GM18519 (cell line): ENCODE results near the gene ZNF132.
A peak's percentile ranks its signal among the peaks of the same experiment; 100 is the strongest.
"Not testable (repeated sequence)": the region's sequence is repeated elsewhere in the genome, so short reads cannot be mapped to it uniquely, and the experiment has no call there.

ENCODE experiments used
- ATAC-seq: cut with Tn5 transposase; IDR thresholded peaks from one replicate; pipeline ENCODE4 v1.9.1; 2021; ENCODE audit warnings: mild to moderate bottlenecking, moderate library complexity; ENCODE audit not compliant: unreplicated experiment, low FRiP score

The ZNF132 gene

GRCh38 chr19:58468216-58468839 lies 28.4 kb upstream of the ZNF132 start:
- no peak for ATAC-seq

- peak; percentile 77 for ATAC-seq
Measured at GRCh38 chr19:58466760-58467589, 27.0 kb upstream of the ZNF132 start, which contains the start of gene ZNF324. Gene ZNF324, plus strand, starts transcription at chr19:58467080. Its CDS starts 2,106 bp downstream, at chr19:58469186.

GRCh38 chr19:58466089-58466759 lies 26.3 kb upstream of the ZNF132 start:
- ATAC-seq, result no peak

DNA sequence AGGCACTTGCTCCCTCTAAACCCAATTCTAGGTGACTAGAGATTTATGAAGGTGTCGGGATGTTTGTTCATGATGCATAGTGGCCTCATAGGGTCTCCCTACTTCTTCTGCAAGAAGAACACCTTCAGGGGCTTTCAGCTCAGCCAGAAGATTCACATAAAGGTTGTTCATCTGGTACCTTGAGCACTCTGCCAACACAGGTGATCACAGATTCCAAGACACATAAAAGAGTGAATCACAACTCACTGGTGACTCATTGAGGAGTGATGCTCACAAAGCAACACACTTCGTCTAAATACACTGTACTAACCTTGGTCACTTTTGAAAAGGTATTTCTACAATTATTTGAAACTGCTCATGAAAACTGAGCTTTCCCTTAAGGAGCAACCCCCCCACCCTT lies 20.1 kb upstream of the ZNF132 start:
- ATAC-seq, result no peak

GRCh38 chr19:58456111-58456510 lies 16.2 kb upstream of the ZNF132 start:
- no peak for ATAC-seq

GRCh38 chr19:58455306-58455705 lies 15.4 kb upstream of the ZNF132 start:
- ATAC-seq, result no peak

DNA sequence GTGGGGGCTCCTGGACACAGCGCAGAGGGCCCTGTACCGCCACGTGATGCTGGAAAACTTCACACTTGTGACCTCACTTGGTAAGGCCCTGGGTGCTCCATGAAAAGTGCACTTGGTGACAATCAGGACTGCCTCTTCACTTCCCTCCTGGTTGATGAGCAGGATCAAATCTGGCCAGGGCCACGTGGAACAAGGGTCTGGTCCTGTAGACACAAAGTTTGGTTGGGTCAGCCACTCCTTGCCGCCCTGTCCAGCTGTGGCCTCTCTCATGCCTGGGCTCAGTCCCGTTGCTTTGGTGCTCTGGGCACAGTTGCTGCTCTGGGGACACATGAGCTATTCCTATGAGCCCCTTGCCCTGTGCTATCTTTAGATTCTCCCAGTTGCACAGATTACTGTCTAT lies 13.8 kb upstream of the ZNF132 start:
- ATAC-seq, result no peak

GRCh38 chr19:58451358-58452101 lies 11.6 kb upstream of the ZNF132 start, which contains the start of gene ZNF324B:
Gene ZNF324B, plus strand, starts transcription at chr19:58451622. Its CDS starts 2,080 bp downstream, at chr19:58453702.
- peak; percentile 82 for ATAC-seq

- no peak for ATAC-seq
Measured at GRCh38 chr19:58450856-58451357, 11.0 kb upstream of the ZNF132 start.

GRCh38 chr19:58449980-58450379 lies 10.0 kb upstream of the ZNF132 start:
- ATAC-seq, result not testable (repeated sequence)

- ATAC-seq, result not testable (repeated sequence)
Measured at GRCh38 chr19:58448860-58449259, 8.9 kb upstream of the ZNF132 start.

GRCh38 chr19:58442986-58443385 lies 3.0 kb upstream of the ZNF132 start:
- not testable (repeated sequence) for ATAC-seq

DNA sequence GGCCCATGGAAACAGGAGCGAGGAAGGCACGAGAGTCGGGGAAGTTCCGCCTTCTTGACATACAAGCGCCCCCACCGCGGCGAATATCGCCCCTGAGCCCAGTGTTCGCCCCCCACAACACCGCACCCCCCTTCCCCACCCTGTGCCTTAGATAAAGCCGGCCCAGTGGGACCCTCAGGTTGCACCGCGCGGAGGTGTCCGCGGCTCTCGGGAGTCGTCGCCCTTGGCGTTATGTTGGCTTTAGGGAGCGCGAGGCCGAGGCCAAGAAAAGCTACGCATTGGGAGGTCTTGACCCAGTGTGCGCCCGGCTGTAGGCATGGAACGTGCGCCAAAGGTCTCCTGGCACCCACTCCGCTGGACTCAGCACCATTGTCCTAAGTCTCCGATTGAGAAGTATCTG lies 603 bp upstream of the ZNF132 start:
- no peak for ATAC-seq

DNA sequence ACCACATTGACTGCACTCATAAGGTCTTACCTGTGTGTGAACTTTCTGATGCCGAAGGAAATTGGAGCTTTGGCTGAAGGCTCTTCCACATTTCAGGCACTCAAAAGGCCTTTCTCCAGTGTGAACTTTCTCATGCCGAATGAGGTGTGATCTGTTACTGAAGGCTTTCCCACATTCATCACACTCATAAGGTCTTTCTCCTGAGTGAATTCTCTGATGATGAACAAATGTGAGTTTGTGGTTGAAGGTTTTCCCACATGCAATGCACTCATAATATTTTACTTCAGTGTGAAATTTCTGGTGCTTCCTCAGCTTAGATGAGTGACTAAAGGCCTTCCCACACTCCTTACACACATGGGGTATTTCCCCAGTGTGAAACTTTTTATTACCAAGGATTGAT lies 5.7 kb downstream of the ZNF132 start:
- ATAC-seq, result no peak

- ATAC-seq, result no peak
Measured at GRCh38 chr19:58429745-58430144, 10.2 kb downstream of the ZNF132 start.

DNA sequence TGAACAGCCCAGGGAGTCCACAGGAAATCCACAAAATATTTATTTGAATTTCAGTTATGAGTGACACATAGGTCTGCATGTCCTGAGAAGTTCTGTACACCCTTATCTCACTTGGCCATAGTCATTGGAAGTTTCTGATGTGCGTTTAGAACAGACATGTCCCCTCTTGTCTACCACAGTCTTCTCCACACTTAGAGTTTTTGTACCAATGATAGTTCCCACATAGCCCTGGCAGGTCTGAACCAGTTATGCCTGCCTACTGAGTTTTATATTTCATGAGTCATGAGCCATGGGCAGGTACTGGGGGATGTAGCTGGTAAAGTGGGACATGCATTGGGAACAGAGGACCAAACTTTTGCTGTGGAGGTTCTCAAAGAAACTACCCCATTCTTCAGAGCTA lies 11.3 kb downstream of the ZNF132 start:
- no peak for ATAC-seq

DNA sequence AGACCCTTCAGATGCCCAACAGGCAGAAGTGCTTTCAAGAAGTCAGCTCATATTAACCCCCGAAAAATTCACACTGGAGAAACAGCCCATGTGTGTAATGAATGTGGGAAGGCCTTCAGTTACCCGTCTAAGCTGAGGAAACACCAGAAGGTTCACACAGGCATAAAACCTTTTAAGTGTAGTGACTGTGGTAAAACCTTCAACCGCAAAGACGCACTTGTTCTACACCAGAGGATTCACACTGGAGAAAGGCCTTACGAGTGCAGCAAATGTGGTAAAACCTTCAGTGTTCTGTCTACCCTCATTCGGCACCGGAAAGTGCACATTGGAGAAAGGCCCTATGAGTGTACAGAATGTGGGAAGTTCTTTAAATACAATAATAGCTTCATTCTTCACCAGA lies 22.9 kb downstream of the ZNF132 start:
- no peak for ATAC-seq

DNA sequence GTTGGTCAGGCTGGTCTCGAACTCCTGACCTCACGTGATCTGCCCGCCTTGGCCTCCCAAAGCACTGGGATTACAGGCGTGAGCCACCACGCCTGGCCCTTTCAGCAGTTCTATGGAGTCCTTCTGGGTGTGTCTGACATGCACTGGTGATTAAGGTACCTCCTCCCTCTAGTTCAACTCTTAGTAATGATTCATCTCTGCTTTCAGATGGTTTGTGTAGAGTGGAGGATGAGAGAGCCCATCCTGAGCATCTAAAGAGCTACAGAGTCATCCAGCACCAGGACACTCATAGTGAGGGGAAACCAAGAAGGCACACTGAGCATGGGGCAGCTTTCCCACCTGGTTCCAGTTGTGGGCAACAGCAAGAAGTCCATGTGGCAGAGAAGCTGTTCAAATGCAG lies 23.3 kb downstream of the ZNF132 start:
- no peak for ATAC-seq

DNA sequence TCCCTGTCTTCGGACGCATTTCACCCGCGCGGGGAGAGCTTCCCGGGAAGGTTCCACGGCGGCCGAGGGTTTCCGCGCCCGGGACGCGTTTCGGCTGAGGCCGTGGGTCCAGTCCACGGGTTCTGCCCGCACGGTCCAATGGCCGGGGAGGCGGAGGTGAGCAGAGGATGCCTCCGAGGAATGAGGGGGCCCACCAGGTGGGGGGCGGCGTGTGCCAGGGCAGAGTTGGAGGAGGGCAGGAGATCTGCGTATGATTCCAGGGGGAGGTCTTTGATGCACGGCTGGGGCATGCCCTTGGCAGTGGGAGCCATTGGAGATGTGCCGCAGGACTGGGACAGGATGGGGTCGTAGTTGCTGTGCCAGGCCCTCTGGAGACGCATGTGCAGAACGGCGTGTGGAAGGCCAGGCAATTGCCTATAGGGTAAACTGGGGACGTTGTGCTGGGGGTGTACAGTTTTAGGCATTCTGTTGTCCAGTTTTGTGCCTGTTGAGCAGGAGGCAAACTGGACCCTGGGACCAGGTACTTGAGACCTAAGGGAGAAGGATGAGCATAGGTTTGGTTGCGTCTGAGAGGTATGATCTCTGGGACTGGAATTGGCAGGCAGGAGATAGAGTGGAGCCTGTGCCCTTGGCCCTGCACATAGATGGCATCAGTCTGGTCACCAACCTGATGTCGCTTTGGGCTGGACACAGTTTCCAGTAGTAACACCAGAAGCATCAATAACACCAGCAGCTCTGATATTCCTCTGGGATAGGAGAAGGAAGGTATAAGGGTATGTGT lies 30.8 kb downstream of the ZNF132 start:
- no peak for ATAC-seq
